T-helper 2 cell treated with Interferon-gamma antibody and Interleukin-4, amounts not matched to agents 100 ng/mL and 5 ng/mL, for 36 hours (primary cell): ENCODE measurements around the gene UBE2H. TPM values are rescaled to one million over a fixed set of nuclear protein-coding genes. Genes with fewer than 3 reads are reported as not detected.
"Not testable (repeated sequence)": the region's sequence is repeated elsewhere in the genome, so short reads cannot be mapped to it uniquely, and the experiment has no call there.

Experiments used
- intact Hi-C: fragments of 100-400 bp; cut with micrococcal nuclease; formaldehyde crosslinking; loops from one replicate; pipeline ENCODE4 v1.15.1; 2023
- total RNA-seq: library from RNA; stranded (reverse); gene quantifications from 2 replicates; pipeline ENCODE4 v1.2.3, GENCODE V29; 2022

UBE2H gene
- total RNA-seq, 1 donor from 2014 or later = 30.0 TPM

GRCh38 chr7:129875745-129876411 lies 76.9 kb downstream of the UBE2H start:
- intact Hi-C loops = no loop called here

DNA sequence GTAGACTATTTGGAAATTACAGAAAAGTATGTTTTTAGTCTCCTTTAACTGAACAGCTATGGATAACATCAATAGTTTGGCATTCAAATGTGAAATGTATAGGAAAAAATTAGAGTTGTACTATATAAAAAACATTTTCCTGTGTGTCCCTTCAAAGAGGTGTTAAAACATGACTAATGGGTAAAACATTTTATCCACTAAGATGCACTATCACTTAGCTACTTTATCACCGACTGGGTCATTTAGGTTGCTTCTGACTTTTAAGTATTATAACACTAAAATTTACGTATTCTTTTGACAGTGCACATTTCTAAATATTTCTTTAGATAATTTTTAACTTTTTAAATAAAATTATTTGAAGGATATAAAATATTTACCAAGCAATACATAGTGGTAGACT lies 77.6 kb downstream of the UBE2H start:
- intact Hi-C loops = no loop called here

- intact Hi-C loops = no loop called here
Measured at GRCh38 chr7:129874722-129875121, 78.0 kb downstream of the UBE2H start.

DNA sequence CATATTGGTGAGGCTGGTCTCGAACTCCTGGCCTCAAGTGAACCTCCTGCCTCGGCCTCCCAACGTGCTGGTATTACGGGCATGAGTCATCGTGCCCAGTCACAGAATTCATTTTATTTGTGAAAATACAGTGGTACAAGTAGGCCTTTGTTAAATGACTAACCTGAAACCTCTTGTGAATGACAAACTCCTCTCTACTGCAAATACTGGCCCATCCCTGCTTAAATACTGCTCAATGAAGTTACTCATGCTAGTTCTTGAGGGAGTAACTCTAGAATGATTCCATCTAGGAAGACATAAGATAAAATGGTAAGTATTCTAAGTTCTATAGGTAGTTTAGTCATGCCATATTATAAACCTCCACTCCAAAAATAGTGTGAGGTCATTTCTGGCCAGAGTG lies 80.7 kb downstream of the UBE2H start:
- intact Hi-C loops = no loop called here

GRCh38 chr7:129870668-129871067 lies 82.1 kb downstream of the UBE2H start:
- intact Hi-C loops = no loop called here

GRCh38 chr7:129866251-129866650 lies 86.5 kb downstream of the UBE2H start:
- intact Hi-C loops = no loop called here

DNA sequence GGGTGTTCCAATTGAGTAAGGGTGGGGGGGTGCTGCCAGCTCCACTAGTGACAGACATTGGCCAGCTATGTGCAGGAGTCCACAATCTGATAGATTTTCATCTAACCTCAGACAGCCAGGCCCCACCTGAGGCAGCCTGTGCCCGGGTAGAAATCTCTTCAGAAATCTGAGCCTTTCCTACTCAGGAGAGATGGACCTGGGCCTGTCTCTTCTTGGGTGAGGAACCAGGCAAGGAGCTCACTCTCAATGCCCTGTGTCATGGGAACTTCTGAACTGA lies 86.9 kb downstream of the UBE2H start:
- intact Hi-C loops = no loop called here

DNA sequence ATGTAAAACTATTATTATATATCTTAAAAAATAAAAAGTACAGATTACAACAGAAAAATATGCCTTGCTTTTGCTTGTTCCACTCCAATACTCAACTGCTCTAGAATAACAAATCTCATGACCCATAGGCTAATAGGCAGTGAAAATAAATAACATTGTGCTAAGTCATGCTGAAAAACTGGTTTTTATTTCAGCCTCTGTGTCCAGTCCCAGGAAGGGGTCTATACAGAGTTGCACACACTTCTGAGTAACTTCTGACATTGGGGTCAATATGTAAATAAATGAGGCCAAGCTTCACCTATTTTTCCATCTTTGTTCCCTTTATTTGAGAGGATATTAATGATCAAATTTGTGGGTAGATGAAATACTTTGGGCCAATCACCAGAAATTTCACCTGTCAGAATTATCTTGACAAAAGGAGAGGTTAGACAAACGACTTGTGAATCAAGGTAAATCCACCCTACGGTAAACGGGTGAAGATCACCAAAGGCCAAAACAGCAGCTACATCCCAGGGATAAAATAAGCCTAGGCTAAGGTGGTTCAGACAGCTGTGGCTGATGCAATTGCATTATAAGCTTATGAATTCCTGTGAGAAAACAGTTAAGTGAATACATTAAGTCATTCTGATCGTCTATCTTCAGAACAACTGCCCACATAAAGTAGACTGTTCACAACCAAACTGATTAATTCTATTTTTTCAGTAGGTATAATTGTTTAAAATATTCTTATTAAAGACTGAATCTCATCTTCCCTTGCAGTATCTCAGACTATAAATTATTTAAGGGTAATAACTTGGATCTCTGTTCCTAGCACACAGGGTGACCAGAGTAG lies 87.5 kb downstream of the UBE2H start:
- intact Hi-C loops = no loop called here

DNA sequence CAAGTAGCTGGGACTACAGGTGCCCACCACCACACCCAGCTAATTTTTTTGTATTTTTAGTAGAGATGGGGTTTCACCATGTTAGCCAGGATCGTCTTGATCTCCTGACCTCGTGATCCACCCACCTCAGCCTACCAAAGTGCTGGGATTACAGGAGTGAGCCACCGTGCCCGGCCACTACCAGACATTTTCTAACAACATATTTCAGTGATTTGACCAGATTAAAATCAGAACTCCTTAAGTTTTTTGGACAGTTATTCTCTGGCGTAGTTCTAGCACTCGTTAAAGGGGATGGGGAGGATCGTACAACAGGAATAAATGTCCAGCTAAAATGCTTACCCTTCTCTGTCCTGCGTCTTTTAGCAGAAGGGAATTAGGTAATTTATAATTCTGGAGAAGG lies 88.1 kb downstream of the UBE2H start:
- intact Hi-C loops = not testable (repeated sequence)

GRCh38 chr7:129864042-129864441 lies 88.7 kb downstream of the UBE2H start:
- intact Hi-C loops = no loop called here

GRCh38 chr7:129862682-129863081 lies 90.1 kb downstream of the UBE2H start:
- intact Hi-C loops = no loop called here

- intact Hi-C loops = not testable (repeated sequence)
Measured at GRCh38 chr7:129860784-129861183, 92.0 kb downstream of the UBE2H start.

GRCh38 chr7:129859183-129859582 lies 93.6 kb downstream of the UBE2H start:
- intact Hi-C loops = loop anchor here (10.0 kb wide), 1 partner anchor 46 kb away; no protein-coding TSS in a partner anchor

- intact Hi-C loops = loop anchor here (10.0 kb wide), 1 partner anchor 46 kb away; no protein-coding TSS in a partner anchor
Measured at GRCh38 chr7:129858490-129858889, 94.3 kb downstream of the UBE2H start.

DNA sequence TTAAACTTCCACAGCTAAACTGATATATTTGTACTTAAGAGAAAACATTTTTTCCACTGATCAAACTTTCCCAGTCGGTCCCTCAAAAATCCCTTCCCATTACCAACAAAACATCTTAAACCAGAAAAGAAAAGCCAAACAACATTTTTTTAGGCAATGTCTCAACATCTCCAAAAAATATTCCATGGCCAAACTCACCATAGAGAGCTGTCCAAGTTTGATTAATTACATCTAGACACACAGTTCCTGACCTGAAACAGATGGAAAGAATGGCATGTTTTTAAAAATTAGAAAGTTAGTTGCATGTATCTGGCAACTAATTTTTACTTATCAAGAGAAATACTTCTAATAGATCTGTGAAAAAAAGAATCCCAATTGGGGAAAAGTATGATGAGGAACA lies 95.4 kb downstream of the UBE2H start:
- intact Hi-C loops = loop anchor here (10.0 kb wide), 1 partner anchor 47 kb away; no protein-coding TSS in a partner anchor

DNA sequence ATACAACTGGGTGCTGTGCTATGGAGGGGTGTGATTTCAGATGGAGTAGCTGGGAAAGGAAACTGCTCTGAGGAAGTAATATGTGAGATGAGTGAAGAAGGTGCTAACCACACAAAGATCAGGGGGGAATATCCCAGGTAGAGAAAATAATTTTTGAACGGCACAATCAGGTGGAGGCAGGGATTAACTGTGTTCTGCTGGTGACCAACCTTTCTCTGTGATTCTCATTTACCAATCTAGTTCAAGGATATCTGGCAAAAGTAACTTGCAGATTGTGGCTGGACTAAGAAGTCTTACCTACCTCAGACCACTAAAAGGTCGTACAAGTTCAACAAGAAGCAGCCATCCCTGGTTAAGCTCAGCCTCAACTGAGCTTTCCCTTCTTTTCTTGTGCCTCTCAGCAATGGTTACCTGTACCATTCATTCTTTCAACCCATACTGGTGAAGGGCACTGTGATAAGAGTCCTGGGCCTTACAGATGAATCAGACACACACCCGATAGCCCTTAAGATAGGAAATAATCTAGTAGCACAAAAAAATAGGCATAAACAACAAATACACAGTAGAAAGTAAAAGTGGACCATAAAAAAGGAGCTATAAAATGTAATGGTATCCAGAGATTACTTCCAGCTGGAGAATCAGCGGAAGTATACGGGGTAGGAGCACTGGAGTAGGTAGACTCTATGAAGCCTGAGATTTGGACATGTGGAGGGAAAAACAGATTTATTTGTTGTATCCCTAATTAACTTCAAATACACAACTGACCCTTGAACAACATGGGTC lies 96.6 kb downstream of the UBE2H start:
- intact Hi-C loops = loop anchor here (10.0 kb wide), 1 partner anchor 49 kb away; no protein-coding TSS in a partner anchor

- intact Hi-C loops = loop anchor here (10.0 kb wide), 1 partner anchor 50 kb away; no protein-coding TSS in a partner anchor
Measured at GRCh38 chr7:129855234-129855673, 97.5 kb downstream of the UBE2H start.

GRCh38 chr7:129854401-129854800 lies 98.4 kb downstream of the UBE2H start:
- intact Hi-C loops = loop anchor here (10.0 kb wide), 1 partner anchor 50 kb away; no protein-coding TSS in a partner anchor

GRCh38 chr7:129853661-129854268 lies 99.0 kb downstream of the UBE2H start:
- intact Hi-C loops = loop anchor here (10.0 kb wide), 1 partner anchor 51 kb away; no protein-coding TSS in a partner anchor

GRCh38 chr7:129851809-129852208 lies 101.0 kb downstream of the UBE2H start:
- intact Hi-C loops = loop anchor here (1.0 to 10.0 kb wide), 2 partner anchors 9 to 53 kb away; no protein-coding TSS in a partner anchor

DNA sequence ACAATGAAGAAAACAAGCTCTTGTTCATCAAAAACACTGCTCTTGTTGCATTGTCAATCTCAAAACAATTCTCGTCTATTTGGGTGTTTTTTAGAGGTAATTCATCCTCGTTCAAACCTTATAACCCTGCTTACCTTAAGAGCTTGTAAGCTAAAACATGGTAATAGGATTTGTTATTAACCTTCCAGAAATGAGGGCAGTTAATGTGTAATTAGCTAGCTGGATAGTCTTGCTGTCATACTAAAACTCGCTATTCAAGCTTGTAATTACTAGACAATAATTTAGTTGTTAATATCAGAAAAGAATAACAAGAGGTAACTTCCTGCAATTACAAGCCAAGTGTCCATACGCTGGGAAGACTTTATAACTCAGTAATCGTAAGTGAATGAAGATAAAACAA lies 101.6 kb downstream of the UBE2H start:
- intact Hi-C loops = loop anchor here (1.0 to 10.0 kb wide), 2 partner anchors 8 to 54 kb away; no protein-coding TSS in a partner anchor
